A549 (cell line): ENCODE data around the gene ACTMAP. TPM values are rescaled to one million over a fixed set of nuclear protein-coding genes. Genes with fewer than 3 reads are reported as not detected.

Experiments
- ATAC-seq, 2 experiments: fragments of 200-7000 bp in 1 of 2; fragments of >200 bp in 1 of 2; cut with Nextera tagmentation in 1 of 2; cut with Tn5 transposase in 1 of 2; 3 replicates each; pipeline versions ENCODE4 v1.8.0 to v1.9.1; 2018 to 2020; ENCODE audit warnings: mild to moderate bottlenecking in 1 of 2, moderate library complexity in 1 of 2
- CTCF ChIA-PET: fragments of 300-600 bp; sonication (Branson Sonifier 250); formaldehyde crosslinking; extraction: SDS; loops from one replicate; lab custom pipeline; 2021; ENCODE audit warnings: antibody characterized with exemption, inconsistent platforms; lab: Yijun Ruan, JAX
- POLR2A ChIA-PET: fragments of 350-600 bp; formaldehyde crosslinking; extraction: SDS; loops from one replicate; lab custom pipeline; 2021; ENCODE audit warnings: antibody characterized with exemption, inconsistent platforms; lab: Yijun Ruan, JAX
- DNase-seq, 2 experiments: peaks; one replicate each; pipeline versions ENCODE4 v3.0.0 to v3.0.0-alpha.2; 2011 to 2016; ENCODE audit warnings: low read depth in 1 of 2, low spot score in 1 of 2
- FAIRE-seq: peaks from 2 replicates; lab custom pipeline; 2011; peaks lifted over from hg19 to GRCh38; lab: Jason Lieb, UNC
- H3K27ac ChIP-seq, 2 experiments: fragments of >200 bp; sonication (Bioruptor Twin); formaldehyde crosslinking; 3 replicates each; pipeline ENCODE4 v1.5.1; 2016 to 2017
- H3K4me1 ChIP-seq: fragments of >200 bp; sonication (Bioruptor Twin); formaldehyde crosslinking; 3 replicates; pipeline ENCODE4 v1.6.1; 2016
- H3K4me2 ChIP-seq: fragments of >200 bp; sonication (Bioruptor Twin); formaldehyde crosslinking; 3 replicates; pipeline ENCODE4 v1.6.1; 2016
- H3K4me3 ChIP-seq: fragments of >200 bp; sonication (Bioruptor Twin); formaldehyde crosslinking; 3 replicates; pipeline ENCODE4 v1.5.1; 2016
- H3K9me3 ChIP-seq: fragments of >200 bp; sonication (Bioruptor Twin); formaldehyde crosslinking; 3 replicates; pipeline ENCODE4 v1.6.1; 2016
- BHLHE40 ChIP-seq: IDR thresholded peaks from 2 replicates; pipeline ENCODE4 v1.6.1; 2012; ENCODE audit warnings: low read depth, low read length, inconsistent platforms
- CBX2 ChIP-seq: fragments of 200-600 bp; sonication (generic); IDR thresholded peaks from 2 replicates; pipeline ENCODE4 v1.6.1; 2016; ENCODE audit warnings: low read depth, mild to moderate bottlenecking, borderline replicate concordance
- CHD4 ChIP-seq: fragments of 200-600 bp; sonication (generic); IDR thresholded peaks from 2 replicates; pipeline ENCODE4 v1.6.1; 2016; ENCODE audit warnings: antibody characterized with exemption, mild to moderate bottlenecking, borderline replicate concordance
- EHF ChIP-seq: fragments of 250-450 bp; sonication (Bioruptor Pico); IDR thresholded peaks from 2 replicates; pipeline ENCODE4 v1.5.0; 2020; ENCODE audit warnings: mild to moderate bottlenecking
- EHMT2 ChIP-seq: fragments of 200-600 bp; sonication (generic); IDR thresholded peaks from 2 replicates; pipeline ENCODE4 v1.6.1; 2016; ENCODE audit warnings: antibody characterized with exemption, low read depth, mild to moderate bottlenecking, moderate library complexity
- EP300 ChIP-seq, 2 experiments: fragments of >200 bp; sonication (Bioruptor Twin); formaldehyde crosslinking; IDR thresholded peaks; 2 replicates in 1 of 2; 3 replicates in 1 of 2; pipeline ENCODE4 v1.6.1; 2016 to 2017
- FOSB ChIP-seq: fragments of 250-450 bp; sonication (Bioruptor Pico); IDR thresholded peaks from 2 replicates; pipeline ENCODE4 v1.5.0; 2020; ENCODE audit warnings: mild to moderate bottlenecking, moderate library complexity
- GATA3 ChIP-seq: IDR thresholded peaks from 2 replicates; pipeline ENCODE4 v1.6.1; 2012; ENCODE audit warnings: borderline replicate concordance
- HDAC2 ChIP-seq: fragments of 200-600 bp; sonication (generic); IDR thresholded peaks from 2 replicates; pipeline ENCODE4 v1.6.1; 2016
- HEYL ChIP-seq: fragments of 250-450 bp; sonication (Bioruptor Pico); IDR thresholded peaks from 2 replicates; pipeline ENCODE4 v1.8.0; 2021; ENCODE audit warnings: mild to moderate bottlenecking, moderate library complexity
- HOXA7 ChIP-seq: fragments of 250-450 bp; sonication (Bioruptor Pico); IDR thresholded peaks from 2 replicates; pipeline ENCODE4 v1.5.0; 2020; ENCODE audit warnings: mild to moderate bottlenecking, moderate library complexity
- HOXB13 ChIP-seq: fragments of 250-450 bp; sonication (Bioruptor Pico); IDR thresholded peaks from 2 replicates; pipeline ENCODE4 v1.5.0; 2020; ENCODE audit warnings: low read depth, mild to moderate bottlenecking, moderate library complexity
- HOXB5 ChIP-seq: fragments of 250-450 bp; sonication (Bioruptor Pico); IDR thresholded peaks from 2 replicates; pipeline ENCODE4 v1.5.0; 2020; ENCODE audit warnings: mild to moderate bottlenecking, moderate library complexity
- JUNB ChIP-seq: fragments of >200 bp; sonication (Bioruptor Twin); formaldehyde crosslinking; IDR thresholded peaks from 2 replicates; pipeline ENCODE4 v1.6.1; 2016
- MAFK ChIP-seq: fragments of 450-650 bp; IDR thresholded peaks from 2 replicates; pipeline ENCODE4 v1.6.1; 2014; ENCODE audit not compliant: partially characterized antibody
- NPAS2 ChIP-seq: fragments of 250-450 bp; sonication (Bioruptor Pico); IDR thresholded peaks from 2 replicates; pipeline ENCODE4 v1.8.0; 2022; ENCODE audit warnings: mild to moderate bottlenecking, moderate library complexity, borderline replicate concordance
- NR3C1 ChIP-seq: fragments of >200 bp; sonication (Bioruptor Twin); formaldehyde crosslinking; IDR thresholded peaks from 3 replicates; pipeline ENCODE4 v1.6.1; 2017
- RCOR1 ChIP-seq: fragments of 150-350 bp; IDR thresholded peaks from 2 replicates; pipeline ENCODE4 v1.6.1; 2014; ENCODE audit warnings: antibody characterized with exemption, low read length, low read depth
- RFX5 ChIP-seq: fragments of 450-650 bp; IDR thresholded peaks from 2 replicates; pipeline ENCODE4 v1.7.1; 2014; ENCODE audit warnings: antibody characterized with exemption, mild to moderate bottlenecking, moderate library complexity
- RNF2 ChIP-seq: fragments of 200-600 bp; sonication (generic); IDR thresholded peaks from 2 replicates; pipeline ENCODE4 v1.6.1; 2016; ENCODE audit warnings: low read depth, mild to moderate bottlenecking, antibody characterized with exemption, moderate library complexity, borderline replicate concordance
- ZC3H11A ChIP-seq: fragments of 450-650 bp; IDR thresholded peaks from 2 replicates; pipeline ENCODE4 v1.6.1; 2014; ENCODE audit warnings: antibody characterized with exemption, mild to moderate bottlenecking
- ZFP36 ChIP-seq: fragments of 450-650 bp; IDR thresholded peaks from 2 replicates; pipeline ENCODE4 v1.6.1; 2014; ENCODE audit warnings: borderline replicate concordance; ENCODE audit not compliant: partially characterized antibody
- WGBS: methylation state at CpG from one replicate; pipeline ENCODE4 v1.1.6; 2017; ENCODE audit errors: missing lambda C conversion rate; 5-methylcytosine and 5-hydroxymethylcytosine counted together
- polyA plus RNA-seq, 4 experiments: library from polyadenylated mRNA; depleted of rRNA in 3 of 4; stranded (reverse); fragments of >200 nt; fragmentation: RNase III in 1 of 4; extraction: RNeasy Plus Mini Kit Qiagen cat#74134 plus additional on column Dnase treatment in 1 of 4; gene quantifications; 2 replicates in 3 of 4; 3 replicates in 1 of 4; pipeline ENCODE4 v1.2.3, GENCODE V29; 2011 to 2017
- TF ChIP-seq, protein P1 (sequence below): fragments of 450-650 bp; IDR thresholded peaks from 2 replicates; pipeline ENCODE4 v1.6.1; 2014; ENCODE audit warnings: antibody characterized with exemption
- TF ChIP-seq, protein P2 (sequence below): IDR thresholded peaks from 2 replicates; pipeline ENCODE4 v1.6.1; 2012; ENCODE audit warnings: low read depth, borderline replicate concordance
- TF ChIP-seq, protein P3 (sequence below): fragments of 150-350 bp; IDR thresholded peaks from 2 replicates; pipeline ENCODE4 v1.6.1; 2014; ENCODE audit warnings: low read depth, mild to moderate bottlenecking, low read length
- TF ChIP-seq, protein P4 (sequence below): fragments of 200-600 bp; sonication (generic); IDR thresholded peaks from 2 replicates; pipeline ENCODE4 v1.6.1; 2016; ENCODE audit warnings: antibody characterized with exemption, mild to moderate bottlenecking, moderate library complexity
- TF ChIP-seq, protein P5 (sequence below): IDR thresholded peaks from 2 replicates; pipeline ENCODE4 v1.6.1; 2012

The ACTMAP gene
- polyA plus RNA-seq, 2 of the 4 experiments (the other 2 are of a cell fraction): 7.8 to 14.8 TPM

DNA sequence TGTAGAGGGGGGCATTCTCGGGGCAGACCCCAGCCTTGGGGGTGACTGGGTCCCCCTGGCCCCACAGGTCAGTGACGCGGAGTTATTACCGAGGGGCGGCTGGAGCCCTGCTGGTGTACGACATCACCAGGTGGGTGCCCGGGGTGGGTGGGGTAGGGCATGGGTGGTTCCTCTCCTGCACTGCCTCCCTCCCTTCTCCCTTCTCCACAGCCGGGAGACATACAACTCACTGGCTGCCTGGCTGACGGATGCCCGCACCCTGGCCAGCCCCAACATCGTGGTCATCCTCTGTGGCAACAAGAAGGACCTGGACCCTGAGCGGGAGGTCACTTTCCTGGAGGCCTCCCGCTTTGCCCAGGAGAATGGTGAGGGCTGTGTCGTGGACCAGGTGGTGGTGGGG is 33.4 kb upstream of the ACTMAP start:
- TF ChIP-seq EHMT2: no peak
- TF ChIP-seq RCOR1: no peak
- no peak for TF ChIP-seq BHLHE40
- no peak for TF ChIP-seq HDAC2
- no peak for TF ChIP-seq EP300 (IDR thresholded peaks at IDR 0.05)
- no peak for TF ChIP-seq RFX5
- TF ChIP-seq HOXB5 (CRISPR knock-in tag): no peak
- TF ChIP-seq, protein P1, sequence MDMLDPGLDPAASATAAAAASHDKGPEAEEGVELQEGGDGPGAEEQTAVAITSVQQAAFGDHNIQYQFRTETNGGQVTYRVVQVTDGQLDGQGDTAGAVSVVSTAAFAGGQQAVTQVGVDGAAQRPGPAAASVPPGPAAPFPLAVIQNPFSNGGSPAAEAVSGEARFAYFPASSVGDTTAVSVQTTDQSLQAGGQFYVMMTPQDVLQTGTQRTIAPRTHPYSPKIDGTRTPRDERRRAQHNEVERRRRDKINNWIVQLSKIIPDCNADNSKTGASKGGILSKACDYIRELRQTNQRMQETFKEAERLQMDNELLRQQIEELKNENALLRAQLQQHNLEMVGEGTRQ: no peak
- no peak for TF ChIP-seq FOSB
- no peak for TF ChIP-seq ZFP36
- no peak for TF ChIP-seq GATA3
- TF ChIP-seq, all 56 proteins: peak for 0
- ATAC-seq: no peak
- CTCF ChIA-PET: interaction anchor here (0.8 to 1.6 kb wide), 7 partner anchors 10 to 421 kb away, joined by 3 to 5 read pairs (median 3); no protein-coding TSS in a partner anchor
- Histone ChIP-seq H3K4me1 (peaks cover 6% of the 10 kb centered on the region), H3K4me3 (no peak overlapping the region), H3K27ac (no peak overlapping the region), H3K4me2 (no peak overlapping the region), H3K9me3 (no peaks in the 10 kb centered on the region)
- POLR2A ChIA-PET: no interaction called here
- FAIRE-seq: no peak
- WGBS: 88% methylated on average over 12 of the region's 14 CpGs
- DNase-seq: no peak

DNA sequence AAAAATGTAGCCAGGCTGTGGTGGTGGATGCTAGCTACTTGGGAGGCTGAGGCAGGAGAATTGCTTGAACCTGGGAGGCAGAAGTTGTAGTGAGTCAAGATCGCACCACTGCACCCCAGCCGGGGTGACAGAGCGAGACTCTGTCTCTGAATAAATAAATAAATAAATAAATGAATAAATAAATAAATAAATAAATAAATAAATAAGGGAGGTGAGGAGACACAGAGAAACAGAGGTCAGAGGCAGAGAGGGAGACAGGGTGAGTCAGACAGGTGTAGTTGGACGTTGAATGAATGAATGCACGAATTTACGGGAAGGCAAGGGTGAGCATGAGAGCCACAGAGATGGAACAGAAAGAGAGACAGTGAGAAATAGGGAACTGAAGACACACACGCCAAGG is 30.9 kb upstream of the ACTMAP start:
- peaks cover 14% of the 10 kb centered on the region for H3K4me1 ChIP-seq
- H3K27ac ChIP-seq: no peak overlapping the region
- H3K4me2 ChIP-seq: no peak overlapping the region
- CTCF ChIA-PET: interaction anchor here (6.5 kb wide), 1 partner anchor 25 kb away, joined by 46 read pairs; no protein-coding TSS in a partner anchor
- POLR2A ChIA-PET: interaction anchor here (0.6 kb wide), 1 partner anchor 47 kb away, joined by 4 read pairs; no protein-coding TSS in a partner anchor
- ATAC-seq (no peak), FAIRE-seq (no peak), DNase-seq (no peak)
- no peak overlapping the region for H3K4me3 ChIP-seq
- no peaks in the 10 kb centered on the region for H3K9me3 ChIP-seq
- 92% methylated on average over 7 of the region's 7 CpGs for WGBS
- TF ChIP-seq NR3C1 (no peak), HOXA7 (CRISPR knock-in tag) (no peak), GATA3 (no peak), ZC3H11A (peak; percentile 99), JUNB (no peak), HEYL (CRISPR knock-in tag) (no peak), CHD4 (no peak)
- TF ChIP-seq, protein P2, sequence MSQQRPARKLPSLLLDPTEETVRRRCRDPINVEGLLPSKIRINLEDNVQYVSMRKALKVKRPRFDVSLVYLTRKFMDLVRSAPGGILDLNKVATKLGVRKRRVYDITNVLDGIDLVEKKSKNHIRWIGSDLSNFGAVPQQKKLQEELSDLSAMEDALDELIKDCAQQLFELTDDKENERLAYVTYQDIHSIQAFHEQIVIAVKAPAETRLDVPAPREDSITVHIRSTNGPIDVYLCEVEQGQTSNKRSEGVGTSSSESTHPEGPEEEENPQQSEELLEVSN: no peak
- TF ChIP-seq, protein P3, sequence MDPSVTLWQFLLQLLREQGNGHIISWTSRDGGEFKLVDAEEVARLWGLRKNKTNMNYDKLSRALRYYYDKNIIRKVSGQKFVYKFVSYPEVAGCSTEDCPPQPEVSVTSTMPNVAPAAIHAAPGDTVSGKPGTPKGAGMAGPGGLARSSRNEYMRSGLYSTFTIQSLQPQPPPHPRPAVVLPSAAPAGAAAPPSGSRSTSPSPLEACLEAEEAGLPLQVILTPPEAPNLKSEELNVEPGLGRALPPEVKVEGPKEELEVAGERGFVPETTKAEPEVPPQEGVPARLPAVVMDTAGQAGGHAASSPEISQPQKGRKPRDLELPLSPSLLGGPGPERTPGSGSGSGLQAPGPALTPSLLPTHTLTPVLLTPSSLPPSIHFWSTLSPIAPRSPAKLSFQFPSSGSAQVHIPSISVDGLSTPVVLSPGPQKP: no peak

DNA sequence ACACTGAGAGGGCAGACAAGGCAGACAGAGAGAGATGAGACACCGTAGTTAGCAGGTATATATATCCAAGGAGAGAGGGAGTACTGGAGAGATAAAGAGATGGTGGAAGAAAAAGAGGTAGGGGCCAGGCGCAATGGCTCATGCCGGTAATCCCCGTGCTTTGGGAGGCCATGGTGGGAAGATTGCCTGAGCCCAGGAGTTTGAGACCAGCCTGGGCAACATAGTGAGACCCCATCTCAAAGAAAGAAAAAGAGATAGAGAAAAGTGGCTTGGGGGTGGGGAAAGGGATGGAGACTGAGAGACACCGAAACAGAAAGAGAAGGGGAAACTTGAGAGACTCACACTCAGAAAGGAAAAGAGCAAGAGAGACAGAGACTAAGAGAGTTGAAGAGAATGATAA is 30.3 kb upstream of the ACTMAP start:
- Histone ChIP-seq H3K4me2 (no peak overlapping the region), H3K4me3 (no peak overlapping the region), H3K4me1 (peaks cover 14% of the 10 kb centered on the region), H3K9me3 (no peaks in the 10 kb centered on the region), H3K27ac (no peak overlapping the region)
- ChIA-PET CTCF (interaction anchor here (0.8 to 6.5 kb wide), 3 partner anchors 18 to 57 kb away, joined by 3 to 65 read pairs (median 46); partner anchors contain the start of gene EGLN2), POLR2A (no interaction called here)
- ATAC-seq (no peak), DNase-seq (no peak), FAIRE-seq (no peak)
- 94% methylated on average over 5 of the region's 5 CpGs for WGBS
- TF ChIP-seq, protein P4, sequence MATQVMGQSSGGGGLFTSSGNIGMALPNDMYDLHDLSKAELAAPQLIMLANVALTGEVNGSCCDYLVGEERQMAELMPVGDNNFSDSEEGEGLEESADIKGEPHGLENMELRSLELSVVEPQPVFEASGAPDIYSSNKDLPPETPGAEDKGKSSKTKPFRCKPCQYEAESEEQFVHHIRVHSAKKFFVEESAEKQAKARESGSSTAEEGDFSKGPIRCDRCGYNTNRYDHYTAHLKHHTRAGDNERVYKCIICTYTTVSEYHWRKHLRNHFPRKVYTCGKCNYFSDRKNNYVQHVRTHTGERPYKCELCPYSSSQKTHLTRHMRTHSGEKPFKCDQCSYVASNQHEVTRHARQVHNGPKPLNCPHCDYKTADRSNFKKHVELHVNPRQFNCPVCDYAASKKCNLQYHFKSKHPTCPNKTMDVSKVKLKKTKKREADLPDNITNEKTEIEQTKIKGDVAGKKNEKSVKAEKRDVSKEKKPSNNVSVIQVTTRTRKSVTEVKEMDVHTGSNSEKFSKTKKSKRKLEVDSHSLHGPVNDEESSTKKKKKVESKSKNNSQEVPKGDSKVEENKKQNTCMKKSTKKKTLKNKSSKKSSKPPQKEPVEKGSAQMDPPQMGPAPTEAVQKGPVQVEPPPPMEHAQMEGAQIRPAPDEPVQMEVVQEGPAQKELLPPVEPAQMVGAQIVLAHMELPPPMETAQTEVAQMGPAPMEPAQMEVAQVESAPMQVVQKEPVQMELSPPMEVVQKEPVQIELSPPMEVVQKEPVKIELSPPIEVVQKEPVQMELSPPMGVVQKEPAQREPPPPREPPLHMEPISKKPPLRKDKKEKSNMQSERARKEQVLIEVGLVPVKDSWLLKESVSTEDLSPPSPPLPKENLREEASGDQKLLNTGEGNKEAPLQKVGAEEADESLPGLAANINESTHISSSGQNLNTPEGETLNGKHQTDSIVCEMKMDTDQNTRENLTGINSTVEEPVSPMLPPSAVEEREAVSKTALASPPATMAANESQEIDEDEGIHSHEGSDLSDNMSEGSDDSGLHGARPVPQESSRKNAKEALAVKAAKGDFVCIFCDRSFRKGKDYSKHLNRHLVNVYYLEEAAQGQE: no peak
- TF ChIP-seq HOXB5 (CRISPR knock-in tag) (no peak), NR3C1 (no peak; the same call in 2 of the 3 replicates), MAFK (no peak), NPAS2 (no peak), RNF2 (no peak), EHMT2 (no peak), EHF (CRISPR knock-in tag) (no peak), RCOR1 (no peak), CBX2 (no peak), HOXB13 (CRISPR knock-in tag) (no peak)
- TF ChIP-seq, protein P2: no peak
- TF ChIP-seq, protein P5, sequence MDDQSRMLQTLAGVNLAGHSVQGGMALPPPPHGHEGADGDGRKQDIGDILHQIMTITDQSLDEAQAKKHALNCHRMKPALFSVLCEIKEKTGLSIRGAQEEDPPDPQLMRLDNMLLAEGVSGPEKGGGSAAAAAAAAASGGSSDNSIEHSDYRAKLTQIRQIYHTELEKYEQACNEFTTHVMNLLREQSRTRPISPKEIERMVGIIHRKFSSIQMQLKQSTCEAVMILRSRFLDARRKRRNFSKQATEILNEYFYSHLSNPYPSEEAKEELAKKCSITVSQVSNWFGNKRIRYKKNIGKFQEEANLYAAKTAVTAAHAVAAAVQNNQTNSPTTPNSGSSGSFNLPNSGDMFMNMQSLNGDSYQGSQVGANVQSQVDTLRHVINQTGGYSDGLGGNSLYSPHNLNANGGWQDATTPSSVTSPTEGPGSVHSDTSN: no peak
